OCI-LY7 (cell line): ENCODE data around the gene FOXF1. TPM values are rescaled to one million over a fixed set of nuclear protein-coding genes. Genes with fewer than 3 reads are reported as not detected.

Experiments
- BruUV-seq: library from RNA; stranded (reverse); fragments of 400-500 nt; replicated peaks from 2 replicates; lab custom pipeline; 2021; lab: Mats Ljungman, UMichigan
- CTCF ChIA-PET: fragments of 300-600 bp; sonication (Branson Sonifier 250); formaldehyde crosslinking; loops from one replicate; lab custom pipeline; 2022; ENCODE audit warnings: antibody characterized with exemption; ENCODE audit not compliant: unreplicated experiment; lab: Charles Lee
- POLR2A ChIA-PET: fragments of 300-600 bp; sonication (Branson Sonifier 250); formaldehyde crosslinking; loops from one replicate; lab custom pipeline; 2022; ENCODE audit warnings: antibody characterized with exemption; lab: Charles Lee
- DNase-seq: peaks from one replicate; pipeline ENCODE4 v3.0.0-alpha.2; 2015; ENCODE audit warnings: low spot score
- H2AFZ ChIP-seq: fragments of 200-600 bp; sonication (generic), shearing (Covaris generic); 2 replicates; pipeline ENCODE4 v1.6.1; 2014; ENCODE audit warnings: mild to moderate bottlenecking, antibody characterized with exemption, low read length, moderate library complexity
- H3K27ac ChIP-seq: fragments of 200-600 bp; sonication (generic); 2 replicates; pipeline ENCODE4 v1.5.1; 2014; ENCODE audit warnings: mixed run types, low read depth, mild to moderate bottlenecking, moderate library complexity, low read length, inconsistent platforms; ENCODE audit not compliant: poor library complexity, severe bottlenecking
- H3K36me3 ChIP-seq: fragments of 200-600 bp; sonication (generic); 2 replicates; pipeline ENCODE4 v1.6.1; 2014; ENCODE audit warnings: mild to moderate bottlenecking, antibody characterized with exemption, low read length, moderate library complexity, mixed read lengths; ENCODE audit not compliant: insufficient read depth
- H3K4me1 ChIP-seq: fragments of 200-600 bp; sonication (generic); 2 replicates; pipeline ENCODE4 v1.5.1; 2014; ENCODE audit warnings: mild to moderate bottlenecking, low read length; ENCODE audit not compliant: insufficient read depth, poor library complexity, severe bottlenecking
- H3K4me2 ChIP-seq: fragments of 200-600 bp; sonication (generic); 2 replicates; pipeline ENCODE4 v1.6.1; 2014; ENCODE audit warnings: mild to moderate bottlenecking, low read length
- H3K4me3 ChIP-seq: fragments of 200-600 bp; sonication (generic); 2 replicates; pipeline ENCODE4 v1.5.1; 2014; ENCODE audit warnings: mild to moderate bottlenecking, low read depth, low read length; ENCODE audit not compliant: poor library complexity, severe bottlenecking
- H3K79me2 ChIP-seq: fragments of 200-600 bp; sonication (generic); 2 replicates; pipeline ENCODE4 v1.6.1; 2016; ENCODE audit warnings: low read depth, mild to moderate bottlenecking, low read length, moderate library complexity, mixed read lengths; ENCODE audit not compliant: insufficient read depth
- H3K9me2 ChIP-seq: fragments of 200-600 bp; sonication (generic); 2 replicates; pipeline ENCODE4 v1.6.1; 2016; ENCODE audit warnings: mild to moderate bottlenecking, low read length, mixed read lengths; ENCODE audit not compliant: insufficient read depth
- H3K9me3 ChIP-seq: fragments of 200-600 bp; sonication (generic); 2 replicates; pipeline ENCODE4 v1.6.1; 2014; ENCODE audit warnings: mild to moderate bottlenecking, mixed run types, low read length, mixed read lengths
- H4K20me1 ChIP-seq: fragments of 200-600 bp; sonication (generic); 2 replicates; pipeline ENCODE4 v1.6.1; 2014; ENCODE audit warnings: mild to moderate bottlenecking, antibody characterized with exemption, low read length, moderate library complexity, mixed read lengths; ENCODE audit not compliant: insufficient read depth
- CTCF ChIP-seq: fragments of 200-600 bp; sonication (generic); conservative IDR thresholded peaks from 2 replicates; pipeline ENCODE4 v1.5.1; 2014; ENCODE audit warnings: mild to moderate bottlenecking, antibody characterized with exemption, low read length, moderate library complexity, mixed read lengths
- EZH2phosphoT487 ChIP-seq: fragments of 200-600 bp; sonication (generic); IDR thresholded peaks from 2 replicates; pipeline ENCODE4 v1.6.1; 2018; ENCODE audit warnings: low read depth, borderline replicate concordance, mild to moderate bottlenecking, mixed run types, antibody characterized with exemption, low read length, moderate library complexity, mixed read lengths
- intact Hi-C: fragments of 100-400 bp; cut with micrococcal nuclease; formaldehyde crosslinking; loops from one replicate; pipeline ENCODE4 v1.10.0; 2022; ENCODE audit not compliant: unreplicated experiment
- total RNA-seq, 2 experiments: library from RNA; depleted of rRNA in 1 of 2; stranded (reverse); fragments of >200 nt in 1 of 2; shearing (Covaris generic) in 1 of 2; gene quantifications; 2 replicates each; pipeline ENCODE4 v1.2.3, GENCODE V29; 2014 to 2022

Gene FOXF1
- total RNA-seq, 2 experiments from 2014 or later = not detected

- no peak for DNase-seq
- Histone ChIP-seq H3K79me2 (no peaks in the 10 kb centered on the region), H3K4me1 (no peaks in the 10 kb centered on the region), H4K20me1 (no peaks in the 10 kb centered on the region), H3K4me3 (no peak overlapping the region), H3K36me3 (no peaks in the 10 kb centered on the region), H2AFZ (no peak overlapping the region), H3K27ac (no peak overlapping the region), H3K4me2 (no peak overlapping the region), H3K9me3 (no peaks in the 10 kb centered on the region), H3K9me2 (no peaks in the 10 kb centered on the region)
- intact Hi-C loops = no loop called here
- no peak for TF ChIP-seq EZH2phosphoT487
- TF ChIP-seq CTCF = no peak
- POLR2A ChIA-PET = no interaction called here
- no TSS peak for BruUV-seq
- CTCF ChIA-PET = no interaction called here
Observed at GRCh38 chr16:86464044-86464443, 46.3 kb upstream of the FOXF1 start.

- Histone ChIP-seq H3K9me2 (no peaks in the 10 kb centered on the region), H3K27ac (no peak overlapping the region), H2AFZ (no peak overlapping the region), H3K4me2 (no peak overlapping the region), H3K4me3 (no peak overlapping the region), H3K36me3 (no peaks in the 10 kb centered on the region), H3K79me2 (no peaks in the 10 kb centered on the region), H3K9me3 (no peaks in the 10 kb centered on the region), H3K4me1 (no peaks in the 10 kb centered on the region), H4K20me1 (no peaks in the 10 kb centered on the region)
- no TSS peak for BruUV-seq
- DNase-seq = no peak
- TF ChIP-seq EZH2phosphoT487 (no peak), CTCF (no peak)
- ChIA-PET POLR2A (no interaction called here), CTCF (no interaction called here)
- intact Hi-C loops = no loop called here
Observed at GRCh38 chr16:86465434-86465833, 44.9 kb upstream of the FOXF1 start.

GRCh38 chr16:86466696-86467406 lies 43.5 kb upstream of the FOXF1 start:
- Histone ChIP-seq H2AFZ (no peak overlapping the region), H3K9me3 (no peaks in the 10 kb centered on the region), H3K4me3 (no peak overlapping the region), H3K4me1 (no peaks in the 10 kb centered on the region), H3K79me2 (no peaks in the 10 kb centered on the region), H3K4me2 (no peak overlapping the region), H4K20me1 (no peaks in the 10 kb centered on the region), H3K9me2 (no peaks in the 10 kb centered on the region), H3K27ac (no peak overlapping the region), H3K36me3 (no peaks in the 10 kb centered on the region)
- no peak for DNase-seq
- no TSS peak for BruUV-seq
- intact Hi-C loops = no loop called here
- TF ChIP-seq CTCF = no peak
- TF ChIP-seq EZH2phosphoT487 = no peak
- ChIA-PET CTCF (no interaction called here), POLR2A (no interaction called here)
